SH-SY5Y (cell line): ENCODE measurements around the gene KLHL22.

Source experiments
- GATA2 ChIP-seq: IDR thresholded peaks from 2 replicates; pipeline ENCODE4 v1.6.1; 2011; ENCODE audit warnings: mild to moderate bottlenecking, low read depth, low read length
- GATA3 ChIP-seq: IDR thresholded peaks from 2 replicates; pipeline ENCODE4 v1.6.1; 2011; ENCODE audit warnings: low read depth, mild to moderate bottlenecking, low read length, moderate library complexity

DNA sequence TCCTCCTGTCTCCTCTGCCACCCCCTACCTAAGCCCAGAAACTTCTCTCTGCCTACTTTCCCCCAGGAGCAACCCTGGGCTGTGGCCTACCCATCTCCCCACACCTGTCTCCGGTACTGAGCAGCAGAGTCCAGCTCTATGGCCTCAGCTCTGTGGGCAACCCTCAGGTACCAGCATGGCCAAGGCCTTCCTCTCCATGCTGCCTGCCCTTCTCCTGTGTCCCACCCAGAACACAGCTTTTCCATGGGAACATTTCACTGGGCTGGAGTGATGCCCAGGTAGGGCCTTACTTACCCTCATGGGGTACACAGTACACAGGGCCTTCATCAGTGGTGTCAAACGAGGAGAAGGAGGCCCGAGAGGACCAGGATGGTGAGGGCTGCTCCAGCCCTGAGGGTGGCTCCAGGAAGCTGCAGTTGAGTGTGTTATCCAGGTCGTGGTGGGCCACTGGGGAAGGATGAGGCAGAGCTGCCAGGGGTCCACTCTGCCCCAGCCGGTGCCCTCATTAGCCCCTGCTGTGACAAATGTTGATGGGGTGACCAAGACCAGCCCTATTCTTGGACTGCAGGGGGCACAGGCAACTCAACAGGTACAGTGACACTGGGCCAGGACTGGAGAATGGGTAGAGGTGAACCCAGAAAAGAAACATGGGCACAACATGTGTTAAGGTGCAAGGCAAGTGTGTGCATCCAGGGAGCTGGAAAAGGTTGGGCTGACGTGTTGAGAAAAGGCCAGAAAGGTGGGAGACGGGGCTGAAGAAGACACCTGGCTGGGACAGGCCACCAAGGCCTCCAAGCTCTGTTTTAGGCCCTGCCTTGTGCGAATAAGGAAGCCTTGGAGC lies 68.3 kb downstream of the KLHL22 start:
- TF ChIP-seq GATA2 (no peak), GATA3 (no peak)
